GM18907 (cell line): ENCODE measurements around the gene THOC5.
"Not testable (repeated sequence)": the region's sequence is repeated elsewhere in the genome, so short reads cannot be mapped to it uniquely, and the experiment has no call there.

Experiments used
- ATAC-seq: cut with Tn5 transposase; IDR thresholded peaks from one replicate; pipeline ENCODE4 v1.9.1; 2021; ENCODE audit warnings: mild to moderate bottlenecking, moderate library complexity; ENCODE audit not compliant: unreplicated experiment

Gene THOC5

DNA sequence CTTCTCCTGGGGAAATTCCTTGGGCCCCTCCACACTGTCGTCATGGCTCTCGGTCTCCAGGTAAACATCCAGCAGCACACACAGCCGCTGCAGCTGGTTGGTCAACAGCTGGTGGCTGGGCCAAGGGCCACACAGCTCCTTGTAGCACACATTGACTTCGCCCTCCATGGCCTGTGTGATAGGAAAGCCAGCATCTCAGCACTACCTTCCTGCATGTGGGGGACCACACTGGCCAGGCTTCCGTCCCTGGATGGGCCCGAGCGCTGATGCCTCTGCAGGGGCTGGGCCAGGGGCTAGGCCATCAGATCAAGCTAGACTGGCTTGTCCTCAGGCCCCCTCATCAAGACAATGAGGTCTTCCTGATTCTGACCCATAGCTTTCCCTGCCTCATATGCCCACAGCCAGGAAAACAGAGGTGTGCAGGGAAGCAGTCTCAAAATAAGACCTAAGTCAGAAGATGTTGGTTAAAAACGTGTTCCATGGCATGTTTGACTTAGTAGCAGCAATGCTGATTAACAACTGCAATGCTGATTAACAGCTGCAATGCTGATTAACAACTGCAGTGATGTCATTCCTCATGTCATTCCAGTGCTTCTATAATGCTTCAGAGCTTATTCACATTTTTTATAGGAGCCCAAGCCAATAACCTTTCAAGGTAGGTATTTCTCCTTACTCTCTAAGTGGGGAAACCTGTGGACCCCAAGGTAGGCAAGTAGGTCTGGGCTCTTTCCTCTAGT is 42.3 kb downstream of the THOC5 start:
- ATAC-seq, result no peak

DNA sequence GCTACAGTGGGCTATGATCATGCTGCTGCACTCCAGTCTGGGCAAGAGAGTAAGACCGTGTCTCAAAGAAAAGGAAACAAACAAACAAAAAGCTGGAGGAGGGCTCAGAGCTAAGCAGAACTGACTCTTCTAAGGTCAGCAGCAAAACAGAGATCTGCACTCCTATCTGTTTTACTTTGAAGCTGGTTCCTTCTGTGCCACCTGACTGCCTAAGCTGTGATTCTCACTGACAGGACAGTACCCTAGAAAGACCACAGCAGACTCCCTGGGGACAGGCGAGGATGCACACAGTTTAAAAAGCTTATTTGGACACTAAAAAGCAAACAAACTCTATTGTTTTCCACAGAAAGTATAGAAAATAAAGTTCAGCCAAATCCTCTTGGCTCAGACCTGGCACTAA is 43.0 kb downstream of the THOC5 start:
- no peak for ATAC-seq

DNA sequence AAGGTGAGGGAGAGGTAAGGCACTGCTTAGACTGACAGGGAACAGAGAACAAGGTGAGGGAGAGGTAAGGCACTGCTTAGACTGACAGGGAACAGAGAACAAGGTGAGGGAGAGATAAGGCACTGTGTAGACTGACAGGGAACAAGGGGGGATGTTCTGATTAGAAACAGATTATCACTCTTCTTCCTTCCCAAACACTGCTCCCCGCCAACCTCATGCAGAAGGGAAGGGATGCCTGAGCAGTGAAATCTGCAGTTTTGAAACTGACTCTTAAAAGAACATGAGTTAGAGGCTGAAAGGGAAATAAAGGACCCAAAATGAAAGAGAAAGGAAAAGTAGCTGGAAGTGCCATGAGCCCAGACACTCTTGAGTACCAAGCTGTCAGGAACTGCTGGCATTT is 43.7 kb downstream of the THOC5 start:
- ATAC-seq, result no peak

DNA sequence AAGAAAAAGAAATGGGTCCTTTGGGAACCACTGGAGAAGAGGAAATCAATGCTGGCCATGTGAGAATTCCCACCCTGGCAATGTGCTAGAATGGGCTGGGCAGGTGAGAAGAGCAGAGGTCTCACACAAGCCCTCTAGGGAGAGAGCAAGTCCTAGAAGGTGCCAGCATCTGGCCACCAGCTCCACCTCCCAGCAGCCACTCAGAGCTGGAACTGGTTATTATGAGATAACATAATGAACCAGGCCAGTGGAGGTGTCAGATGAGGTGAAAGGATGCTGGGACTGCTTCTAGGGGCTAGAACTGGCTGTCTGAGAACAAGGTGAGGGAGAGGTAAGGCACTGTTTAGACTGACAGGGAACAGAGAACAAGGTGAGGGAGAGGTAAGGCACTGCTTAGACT is 44.3 kb downstream of the THOC5 start:
- ATAC-seq, result no peak

DNA sequence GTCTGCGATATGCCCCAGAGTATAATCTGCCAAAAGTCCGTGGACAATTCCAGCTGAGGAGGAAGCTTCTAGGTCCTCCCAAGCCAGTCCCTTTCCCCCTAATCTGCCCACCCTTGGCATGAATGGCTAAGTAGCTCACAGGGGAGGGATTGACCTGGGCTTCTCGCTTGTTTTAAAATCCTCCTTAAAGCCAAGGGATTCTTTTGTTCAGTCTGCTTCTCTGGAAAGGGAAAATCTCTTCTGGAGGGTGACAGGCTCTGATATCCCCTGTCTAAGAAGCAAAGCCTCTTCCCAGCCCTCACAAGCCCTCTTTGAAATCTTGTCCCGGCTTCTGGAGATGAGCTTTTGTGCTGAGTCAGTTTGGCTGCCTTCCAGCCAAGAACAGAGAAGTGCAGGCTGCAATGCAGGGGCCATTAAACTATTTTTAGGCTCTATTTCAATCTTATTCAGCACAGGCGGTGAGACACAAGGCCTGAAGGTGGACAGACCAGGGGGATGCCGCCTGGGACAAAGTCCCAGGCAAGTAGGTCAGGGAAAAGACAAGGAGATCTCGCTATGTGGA is 49.7 kb downstream of the THOC5 start:
- no peak for ATAC-seq

DNA sequence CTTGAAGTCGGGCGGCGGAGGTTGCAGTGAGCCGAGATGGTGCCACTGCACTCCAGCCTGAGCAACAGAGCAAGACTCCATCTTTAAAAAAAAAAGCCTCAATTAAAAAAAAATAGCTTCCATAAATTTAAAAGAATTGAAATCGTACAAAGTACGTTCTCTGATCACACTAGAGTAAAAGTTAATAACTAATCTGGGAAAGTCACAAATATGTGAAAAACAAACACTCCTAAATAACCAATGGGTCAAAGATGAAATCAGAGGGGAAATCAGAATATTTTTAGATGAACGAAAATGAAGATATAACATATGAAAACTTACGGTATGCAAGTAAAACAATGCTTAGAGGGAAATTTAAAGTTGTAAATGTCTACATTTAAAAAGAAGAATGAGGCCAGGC is 53.7 kb downstream of the THOC5 start:
- ATAC-seq, result no peak

DNA sequence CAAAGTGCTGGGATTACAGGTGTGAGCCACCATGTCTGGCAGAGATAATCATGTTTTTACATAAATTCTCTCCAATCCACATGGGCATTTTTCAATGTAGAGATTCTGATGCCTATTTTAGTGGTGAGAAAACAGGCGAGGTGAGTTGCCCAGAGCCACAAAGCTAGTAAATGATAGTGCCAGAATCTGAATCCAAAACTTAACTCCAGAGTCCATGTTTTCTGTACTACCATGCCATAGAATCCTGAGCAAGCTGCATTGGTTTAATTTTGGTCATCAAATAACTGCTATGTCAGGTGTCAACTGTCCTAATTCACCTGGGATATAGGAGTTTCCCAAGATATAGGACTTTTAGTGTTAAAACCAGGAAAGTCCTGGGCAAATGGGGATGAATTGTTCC is 59.9 kb downstream of the THOC5 start:
- ATAC-seq, result no peak

DNA sequence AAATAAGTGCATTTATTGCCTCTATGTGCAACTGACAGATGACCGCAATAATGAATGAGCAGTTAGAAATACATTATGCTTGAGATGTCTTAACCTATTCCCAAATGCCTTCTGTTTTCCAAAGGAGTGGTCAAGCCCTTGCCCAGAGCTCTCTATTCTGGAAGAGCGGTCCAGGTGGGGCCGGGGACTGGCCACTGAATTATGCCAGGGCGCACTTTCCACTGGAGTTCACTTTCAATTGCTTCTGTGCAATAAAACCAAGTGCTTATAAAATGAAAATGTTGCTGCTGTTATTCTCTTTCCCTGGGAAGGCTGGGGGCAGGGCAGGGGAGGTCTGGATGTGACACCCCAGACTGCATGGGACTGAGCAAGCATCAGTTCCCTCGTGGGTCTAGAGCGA is 62.5 kb downstream of the THOC5 start:
- ATAC-seq, result no peak

DNA sequence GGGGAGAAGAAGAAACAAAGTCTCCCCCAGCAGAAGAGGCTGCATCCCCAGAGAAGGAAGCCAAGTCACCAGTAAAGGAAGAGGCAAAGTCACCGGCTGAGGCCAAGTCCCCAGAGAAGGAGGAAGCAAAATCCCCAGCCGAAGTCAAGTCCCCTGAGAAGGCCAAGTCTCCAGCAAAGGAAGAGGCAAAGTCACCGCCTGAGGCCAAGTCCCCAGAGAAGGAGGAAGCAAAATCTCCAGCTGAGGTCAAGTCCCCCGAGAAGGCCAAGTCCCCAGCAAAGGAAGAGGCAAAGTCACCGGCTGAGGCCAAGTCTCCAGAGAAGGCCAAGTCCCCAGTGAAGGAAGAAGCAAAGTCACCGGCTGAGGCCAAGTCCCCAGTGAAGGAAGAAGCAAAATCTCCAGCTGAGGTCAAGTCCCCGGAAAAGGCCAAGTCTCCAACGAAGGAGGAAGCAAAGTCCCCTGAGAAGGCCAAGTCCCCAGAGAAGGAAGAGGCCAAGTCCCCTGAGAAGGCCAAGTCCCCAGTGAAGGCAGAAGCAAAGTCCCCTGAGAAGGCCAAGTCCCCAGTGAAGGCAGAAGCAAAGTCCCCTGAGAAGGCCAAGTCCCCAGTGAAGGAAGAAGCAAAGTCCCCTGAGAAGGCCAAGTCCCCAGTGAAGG is 64.3 kb downstream of the THOC5 start:
- ATAC-seq, result not testable (repeated sequence)

DNA sequence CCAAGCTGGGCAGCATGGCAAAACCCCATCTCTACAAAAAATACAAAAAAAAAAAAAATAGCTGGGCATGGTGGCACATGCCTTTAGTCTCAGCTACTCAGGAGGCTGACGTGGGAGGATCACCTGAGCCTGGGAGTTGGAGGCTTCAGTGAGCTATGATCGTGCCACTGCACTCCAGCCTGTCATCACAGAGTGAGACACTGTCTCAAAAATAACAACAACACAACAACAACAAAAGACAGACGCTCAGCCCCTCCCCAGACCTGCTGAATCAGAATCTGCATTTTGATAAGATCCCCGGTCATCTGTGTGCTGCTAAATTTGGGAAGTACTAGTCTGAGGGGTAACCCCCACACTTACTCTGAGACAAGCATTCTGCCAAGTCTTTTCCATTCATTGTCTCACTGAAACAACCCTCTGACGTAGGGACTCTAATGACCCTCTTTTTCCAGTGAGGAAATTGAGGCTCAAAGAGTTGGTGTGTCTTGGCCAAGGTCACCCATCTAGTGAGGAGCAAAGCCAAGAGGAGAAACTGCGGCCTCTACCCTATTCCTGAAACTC is 66.1 kb downstream of the THOC5 start:
- ATAC-seq, result no peak

DNA sequence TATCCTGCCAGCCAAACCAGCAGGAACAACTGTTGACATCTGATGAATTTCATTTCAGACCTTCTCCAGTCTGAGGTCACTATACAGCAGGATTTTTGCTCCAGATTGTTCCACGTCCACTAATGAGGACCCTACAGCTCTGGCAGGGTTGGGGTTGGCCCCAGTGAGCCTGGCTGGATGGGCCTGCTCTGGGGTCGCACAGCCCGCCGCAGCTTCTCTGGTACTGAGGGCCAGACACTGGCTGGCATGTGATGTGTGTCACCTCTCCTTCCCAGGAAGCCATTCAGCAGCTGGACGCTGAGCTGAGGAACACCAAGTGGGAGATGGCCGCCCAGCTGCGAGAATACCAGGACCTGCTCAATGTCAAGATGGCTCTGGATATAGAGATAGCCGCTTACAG is 68.1 kb downstream of the THOC5 start:
- no peak for ATAC-seq

DNA sequence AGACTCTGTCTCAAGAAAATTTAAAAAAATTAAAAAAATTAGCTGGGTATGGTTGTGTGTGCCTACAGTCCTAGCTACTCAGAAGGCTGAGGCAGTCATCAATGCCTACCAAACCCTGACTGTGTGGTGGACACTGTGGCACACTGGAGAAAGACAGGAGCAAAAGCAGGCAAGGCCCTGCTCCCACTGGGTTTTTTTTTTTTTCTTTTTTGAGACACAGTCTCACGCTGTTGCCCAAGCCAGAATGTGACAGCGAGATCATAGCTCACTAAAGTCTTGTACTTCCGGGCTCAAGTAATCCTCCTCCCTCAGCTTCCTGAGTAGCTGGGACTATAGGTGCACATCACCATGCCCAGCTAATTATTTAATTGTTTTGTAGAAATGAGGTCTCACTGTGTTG is 68.9 kb downstream of the THOC5 start:
- ATAC-seq, result no peak

DNA sequence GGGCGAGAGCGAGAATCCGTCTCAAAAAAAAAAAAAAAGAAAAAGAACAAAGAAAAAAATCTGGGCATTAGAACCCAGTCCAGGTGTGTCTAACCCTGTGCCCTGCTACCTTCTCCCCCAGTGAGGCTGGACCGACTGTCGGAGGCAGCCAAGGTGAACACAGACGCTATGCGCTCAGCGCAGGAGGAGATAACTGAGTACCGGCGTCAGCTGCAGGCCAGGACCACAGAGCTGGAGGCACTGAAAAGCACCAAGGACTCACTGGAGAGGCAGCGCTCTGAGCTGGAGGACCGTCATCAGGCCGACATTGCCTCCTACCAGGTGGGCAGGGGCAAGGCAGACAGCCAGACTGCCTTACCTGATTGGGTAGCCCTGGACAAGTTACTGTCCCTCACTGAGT is 70.3 kb downstream of the THOC5 start:
- no peak for ATAC-seq

DNA sequence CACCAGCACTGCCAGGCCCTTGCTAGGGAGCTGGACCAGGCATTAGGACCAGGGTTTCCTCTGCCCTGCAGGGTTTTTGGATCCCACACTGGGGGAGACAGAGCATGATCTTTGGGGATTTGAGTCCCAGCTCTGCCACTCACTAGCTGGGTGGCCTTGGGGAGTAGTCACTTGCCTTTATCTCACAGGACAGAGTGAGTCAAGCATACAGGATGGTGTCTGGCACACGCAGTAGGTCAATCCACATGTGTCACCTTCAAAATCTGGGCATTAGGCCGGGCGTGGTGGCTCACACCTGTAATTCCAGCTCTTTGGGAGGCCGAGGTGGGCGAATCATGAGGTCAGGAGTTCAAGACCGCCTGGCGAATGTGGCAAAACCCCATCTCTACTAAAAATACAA is 70.8 kb downstream of the THOC5 start:
- no peak for ATAC-seq

DNA sequence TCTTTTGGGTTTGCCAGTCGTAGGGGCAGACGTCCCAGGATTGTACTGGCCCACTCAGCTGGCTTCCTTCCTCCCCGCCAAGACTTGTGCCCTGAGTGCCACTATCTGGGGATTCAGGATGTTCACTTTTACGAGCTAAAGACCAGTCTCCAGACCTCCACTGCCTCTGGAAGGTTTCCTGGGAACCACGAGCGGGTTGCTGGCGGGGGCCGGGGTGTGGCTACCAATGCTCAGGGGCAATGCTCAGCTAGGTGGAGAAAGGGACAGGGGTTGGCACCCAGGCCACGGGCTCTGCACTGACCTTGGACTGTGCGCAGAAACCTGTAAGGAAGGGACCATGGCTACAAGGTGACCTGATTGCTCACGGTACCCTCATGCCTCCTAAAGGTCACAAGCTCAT is 71.3 kb downstream of the THOC5 start:
- ATAC-seq, result no peak

DNA sequence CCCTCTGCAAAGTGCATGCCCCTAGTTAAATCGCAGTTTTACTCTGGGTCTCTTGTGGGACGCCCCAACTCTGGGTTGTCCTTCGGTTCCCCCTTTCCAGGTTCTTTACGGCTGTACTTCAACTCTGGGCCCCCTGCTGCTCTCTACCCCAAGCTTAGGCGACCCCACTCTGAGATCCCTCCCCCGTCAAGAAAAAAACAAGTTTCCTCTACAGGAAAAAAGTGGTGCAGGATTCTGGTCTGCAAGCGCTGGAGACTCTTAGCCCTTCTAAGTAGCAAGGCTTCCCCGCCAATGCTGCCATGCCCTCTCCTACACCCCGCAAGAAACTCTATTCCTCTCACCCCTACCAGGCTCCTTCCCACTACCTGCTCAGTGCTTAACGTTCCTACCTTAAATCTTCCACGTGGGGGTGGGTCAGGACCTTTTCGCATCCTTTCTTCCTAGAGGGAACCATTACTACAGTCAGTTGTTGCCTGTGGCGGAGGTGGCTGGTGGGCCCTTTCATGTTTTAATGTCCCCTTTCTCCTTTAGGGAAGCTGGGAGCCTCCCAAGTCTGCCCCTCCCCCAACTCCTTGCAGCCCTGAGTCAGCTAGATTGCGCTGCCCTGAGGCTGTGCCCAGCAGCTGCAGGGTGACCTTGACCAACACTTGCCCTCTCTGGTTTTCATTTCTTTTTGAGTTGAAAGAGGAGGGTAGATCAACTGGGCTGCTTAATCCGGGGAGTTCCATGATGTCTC is 72.1 kb downstream of the THOC5 start:
- no peak for ATAC-seq

DNA sequence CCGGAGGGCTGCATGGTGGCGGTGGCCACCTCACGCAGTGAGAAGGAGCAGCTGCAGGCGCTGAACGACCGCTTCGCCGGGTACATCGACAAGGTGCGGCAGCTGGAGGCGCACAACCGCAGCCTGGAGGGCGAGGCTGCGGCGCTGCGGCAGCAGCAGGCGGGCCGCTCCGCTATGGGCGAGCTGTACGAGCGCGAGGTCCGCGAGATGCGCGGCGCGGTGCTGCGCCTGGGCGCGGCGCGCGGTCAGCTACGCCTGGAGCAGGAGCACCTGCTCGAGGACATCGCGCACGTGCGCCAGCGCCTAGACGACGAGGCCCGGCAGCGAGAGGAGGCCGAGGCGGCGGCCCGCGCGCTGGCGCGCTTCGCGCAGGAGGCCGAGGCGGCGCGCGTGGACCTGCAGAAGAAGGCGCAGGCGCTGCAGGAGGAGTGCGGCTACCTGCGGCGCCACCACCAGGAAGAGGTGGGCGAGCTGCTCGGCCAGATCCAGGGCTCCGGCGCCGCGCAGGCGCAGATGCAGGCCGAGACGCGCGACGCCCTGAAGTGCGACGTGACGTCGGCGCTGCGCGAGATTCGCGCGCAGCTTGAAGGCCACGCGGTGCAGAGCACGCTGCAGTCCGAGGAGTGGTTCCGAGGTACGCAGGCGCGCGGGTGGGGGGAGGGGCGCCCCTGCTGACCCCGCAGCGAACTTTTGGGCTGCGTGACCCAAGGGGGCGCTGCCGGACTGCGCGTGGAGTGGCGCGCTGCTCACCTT is 72.9 kb downstream of the THOC5 start:
- no peak for ATAC-seq

DNA sequence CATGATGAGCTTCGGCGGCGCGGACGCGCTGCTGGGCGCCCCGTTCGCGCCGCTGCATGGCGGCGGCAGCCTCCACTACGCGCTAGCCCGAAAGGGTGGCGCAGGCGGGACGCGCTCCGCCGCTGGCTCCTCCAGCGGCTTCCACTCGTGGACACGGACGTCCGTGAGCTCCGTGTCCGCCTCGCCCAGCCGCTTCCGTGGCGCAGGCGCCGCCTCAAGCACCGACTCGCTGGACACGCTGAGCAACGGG is 73.4 kb downstream of the THOC5 start:
- ATAC-seq, result no peak

DNA sequence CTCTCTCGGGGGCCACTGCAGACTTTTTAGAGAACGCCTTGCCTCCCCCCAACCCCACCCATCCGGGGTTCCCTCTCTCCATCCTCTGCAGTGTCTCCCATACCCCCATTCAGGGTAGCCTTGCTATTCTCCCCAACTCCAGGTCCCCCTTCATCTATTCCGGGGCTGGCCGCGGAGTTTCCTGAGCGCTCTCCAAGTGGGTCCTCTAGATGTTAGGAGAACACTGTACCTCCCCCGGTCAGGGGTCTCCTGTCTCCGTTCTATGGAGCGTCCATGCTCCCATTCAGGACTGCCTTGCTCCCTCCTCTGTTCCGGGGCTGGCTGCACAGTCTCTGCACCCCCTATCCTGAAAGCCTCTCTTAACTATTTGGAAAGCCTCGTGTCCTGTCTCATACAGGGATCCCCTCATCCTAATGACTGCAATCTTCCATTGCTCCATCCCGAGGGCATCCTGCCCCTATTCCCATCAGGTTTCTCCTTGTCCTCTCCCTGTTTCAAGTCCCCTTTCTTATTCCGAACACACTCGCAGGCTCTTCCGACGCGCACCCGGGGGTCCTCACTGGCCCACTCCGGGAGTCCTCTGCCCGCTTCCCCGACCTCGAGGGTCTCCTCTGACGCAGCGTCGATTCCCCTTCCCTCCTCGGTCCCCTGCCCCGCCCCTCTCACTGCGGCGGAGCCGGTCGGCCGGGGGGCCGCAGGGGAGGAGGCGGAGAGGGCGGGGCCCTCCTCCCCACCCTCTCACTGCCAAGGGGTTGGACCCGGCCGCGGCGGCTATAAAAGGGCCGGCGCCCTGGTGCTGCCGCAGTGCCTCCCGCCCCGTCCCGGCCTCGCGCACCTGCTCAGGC is 73.9 kb downstream of the THOC5 start, which contains the start of gene NEFH:
Gene NEFH, plus strand, starts transcription at position 802 of the 845 bp plus-strand sequence. CDS start 45 bp downstream, outside the sequence.
- ATAC-seq, result no peak
